IMR-90 (cell line): Measurements from ENCODE around the gene TOMM7. TPM values are rescaled to one million over a fixed set of nuclear protein-coding genes. Genes with fewer than 3 reads are reported as not detected.

ENCODE experiments used
- microRNA-seq, 2 experiments: library from miRNA; stranded (forward) in 1 of 2; unstranded in 1 of 2; fragments of 10-50 nt in 1 of 2; fragments of <30 nt in 1 of 2; gene quantifications in 1 of 2; microRNA quantifications in 1 of 2; one replicate each; pipeline versions ENCODE3 to v1.1.0; 2013 to 2020; ENCODE audit not compliant: insufficient read depth in 1 of 2, insufficient read length in 1 of 2, unreplicated experiment in 1 of 2
- polyA plus RNA-seq, 3 experiments: library from polyadenylated mRNA; depleted of rRNA; stranded (reverse); fragments of >200 nt; gene quantifications; 2 replicates each; pipeline ENCODE4 v1.2.3, GENCODE V29; 2012; ENCODE audit warnings: low replicate concordance in 1 of 3
- small RNA-seq, 5 experiments: library from RNA; depleted of rRNA; stranded (forward); fragments of <200 nt; gene quantifications; one replicate each; pipeline ENCODE3, GENCODE V24; 2012
- total RNA-seq: library from RNA; depleted of rRNA; stranded (reverse); fragments of >200 nt; gene quantifications from 2 replicates; pipeline ENCODE4 v1.2.3, GENCODE V29; 2012; rRNA removed

Gene TOMM7
- total and polyA plus RNA-seq, 2 of the 4 experiments (the other 2 are of a cell fraction): 67.2 to 727 TPM

Small RNA genes within 50 kb of the gene (microRNA-seq; reads per million reads assigned to microRNA genes)
- gene SNORD93 (ENCODE audit: insufficient read depth, insufficient read length): 4,851 reads per million, percentile 97 among the genes with 10 or more reads in this experiment

Small RNA genes within 50 kb of the gene (small RNA-seq; reads per million reads assigned to genes)
- gene SNORD93: 65.5 to 495 (median 180) reads per million in 5 experiments

Other genes with a start within 250 kb of the TOMM7 start
- gene IL6, start 95.6 kb downstream of the TOMM7 start, total RNA-seq: 15.2 and 18.3 TPM in 2 replicates
- 45.2 and 50.8 TPM in 2 replicates for gene IL6, start 95.6 kb downstream of the TOMM7 start, polyA plus RNA-seq (2012; rRNA removed)
- gene HYCC1, start 191.3 kb upstream of the TOMM7 start, total RNA-seq: 78.3 and 185 TPM in 2 replicates
- gene HYCC1, start 191.3 kb upstream of the TOMM7 start, polyA plus RNA-seq (2012; rRNA removed): 42.9 and 44.1 TPM in 2 replicates